Measurements from ENCODE around the gene SERPINA12.

- TF ChIP-seq HMGXB3 (CRISPR knock-in tag; IDR thresholded peaks at IDR 0.05; ENCODE audit: borderline replicate concordance), result no peak
- no peak for TF ChIP-seq REST (IDR thresholded peaks at IDR 0.05; ENCODE audit: borderline replicate concordance in 1 of 2, low read depth in 1 of 2, low read length in 2 of 2)
- no peak for TF ChIP-seq NFYB (CRISPR knock-in tag; IDR thresholded peaks at IDR 0.05)
- TF ChIP-seq ZNF597 (CRISPR knock-in tag; IDR thresholded peaks at IDR 0.05), result no peak
- no peak for TF ChIP-seq CENPT (CRISPR knock-in tag; IDR thresholded peaks at IDR 0.05; ENCODE audit: low read depth)
- no peak for TF ChIP-seq ZIK1 (CRISPR knock-in tag; IDR thresholded peaks at IDR 0.05; ENCODE audit: borderline replicate concordance, low read depth)
- no peak for TF ChIP-seq STAT6 (CRISPR knock-in tag; IDR thresholded peaks at IDR 0.05; ENCODE audit: borderline replicate concordance)
- peak; percentile 49 for TF ChIP-seq CTCF (CRISPR knock-in tag; IDR thresholded peaks at IDR 0.05)
- no peak for TF ChIP-seq CBX5 (CRISPR knock-in tag; IDR thresholded peaks at IDR 0.05; ENCODE audit: borderline replicate concordance)
- no peak for TF ChIP-seq CEBPG (CRISPR knock-in tag; IDR thresholded peaks at IDR 0.05)
- peak; percentile 74 for TF ChIP-seq MAX (IDR thresholded peaks at IDR 0.05)
- no peak for TF ChIP-seq CHD4 (IDR thresholded peaks at IDR 0.05; ENCODE audit: borderline replicate concordance, low read length)
- TF ChIP-seq POLR2AphosphoS5 (IDR thresholded peaks at IDR 0.05; ENCODE audit: low read depth, low read length), result no peak
These were observed 34.3 kb upstream of the SERPINA12 start for GRCh38 chr14:94543449-94544124.

Data from HepG2 (cell line).